H1 (cell line): ENCODE data around the gene ARHGEF4.

ENCODE experiments used
- CHD2 ChIP-seq: IDR thresholded peaks from 2 replicates; pipeline ENCODE4 v1.6.1; 2012; ENCODE audit warnings: low read length, improper control_type of control experiment
- EZH2 ChIP-seq: fragments of 200-600 bp; sonication (generic); IDR thresholded peaks from 2 replicates; pipeline ENCODE4 v1.7.1; 2012; ENCODE audit warnings: low read depth, mild to moderate bottlenecking, moderate library complexity, low read length, inconsistent platforms; ENCODE audit not compliant: severe bottlenecking
- GTF2F1 ChIP-seq: IDR thresholded peaks from 2 replicates; pipeline ENCODE4 v1.6.1; 2012; ENCODE audit warnings: low read depth, low read length, improper control_type of control experiment, borderline replicate concordance
- KDM5A ChIP-seq: fragments of 200-600 bp; IDR thresholded peaks from 2 replicates; pipeline ENCODE4 v1.7.1; 2012; ENCODE audit warnings: mild to moderate bottlenecking, low read length, inconsistent platforms, mixed read lengths
- PHF8 ChIP-seq: fragments of 200-600 bp; sonication (generic); conservative IDR thresholded peaks from 2 replicates; pipeline ENCODE4 v1.7.1; 2012; ENCODE audit warnings: low read depth, mild to moderate bottlenecking, inconsistent platforms, low read length, moderate library complexity
- RAD21 ChIP-seq, 2 experiments: IDR thresholded peaks in 1 of 2; conservative IDR thresholded peaks in 1 of 2; 2 replicates each; pipeline ENCODE4 v1.6.1; 2011; ENCODE audit warnings: low read depth in 2 of 2, low read length in 2 of 2, improper control_type of control experiment in 1 of 2, inconsistent platforms in 1 of 2, mild to moderate bottlenecking in 1 of 2, moderate library complexity in 1 of 2
- RFX5 ChIP-seq: IDR thresholded peaks from 2 replicates; pipeline ENCODE4 v1.6.1; 2011; ENCODE audit warnings: low read depth, low read length, improper control_type of control experiment, borderline replicate concordance
- SIN3A ChIP-seq, 2 experiments: IDR thresholded peaks in 1 of 2; conservative IDR thresholded peaks in 1 of 2; 2 replicates each; pipeline ENCODE4 v1.6.1; 2011 to 2012; ENCODE audit warnings: low read length in 2 of 2, improper control_type of control experiment in 1 of 2, low read depth in 1 of 2, mild to moderate bottlenecking in 1 of 2
- SIX5 ChIP-seq: IDR thresholded peaks from 2 replicates; pipeline ENCODE4 v1.6.1; 2011; ENCODE audit warnings: mild to moderate bottlenecking, low read depth, low read length
- YY1 ChIP-seq: IDR thresholded peaks from 2 replicates; pipeline ENCODE4 v1.6.1; 2011; ENCODE audit warnings: low read depth, mild to moderate bottlenecking, low read length
- TF ChIP-seq, protein P1 (sequence below), 3 experiments: IDR thresholded peaks; 1 replicate in 2 of 3; 2 replicates in 1 of 3; pipeline versions ENCODE4 v1.5.1 to v1.6.1; 2011; ENCODE audit warnings: low read length in 3 of 3, mild to moderate bottlenecking in 3 of 3, inconsistent platforms in 2 of 3, low read depth in 1 of 3, moderate library complexity in 1 of 3; ENCODE audit not compliant: insufficient read depth in 1 of 3; ENCODE audit errors: control extremely low read depth in 1 of 3

DNA sequence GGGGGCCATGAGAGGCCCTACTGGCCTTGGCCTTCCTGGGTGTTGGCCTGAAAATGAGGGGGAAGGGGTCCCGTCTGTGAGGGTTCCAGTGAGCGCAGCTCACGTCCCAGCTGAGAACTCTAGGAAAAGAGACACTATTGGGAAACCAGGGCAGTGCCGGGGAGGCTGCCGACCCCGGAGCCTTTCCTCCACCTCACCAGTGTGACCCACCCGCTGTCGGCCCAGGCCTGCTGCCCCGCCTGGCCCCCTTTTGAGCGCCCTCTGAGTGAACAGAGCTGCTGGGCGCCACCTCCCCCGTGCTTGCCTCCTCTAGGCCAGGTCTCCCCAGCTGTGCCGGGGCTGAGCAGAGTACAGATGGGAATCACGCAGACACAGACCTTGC lies 17.5 kb upstream of the ARHGEF4 start:
- TF ChIP-seq PHF8 = no peak
- TF ChIP-seq, protein P1, sequence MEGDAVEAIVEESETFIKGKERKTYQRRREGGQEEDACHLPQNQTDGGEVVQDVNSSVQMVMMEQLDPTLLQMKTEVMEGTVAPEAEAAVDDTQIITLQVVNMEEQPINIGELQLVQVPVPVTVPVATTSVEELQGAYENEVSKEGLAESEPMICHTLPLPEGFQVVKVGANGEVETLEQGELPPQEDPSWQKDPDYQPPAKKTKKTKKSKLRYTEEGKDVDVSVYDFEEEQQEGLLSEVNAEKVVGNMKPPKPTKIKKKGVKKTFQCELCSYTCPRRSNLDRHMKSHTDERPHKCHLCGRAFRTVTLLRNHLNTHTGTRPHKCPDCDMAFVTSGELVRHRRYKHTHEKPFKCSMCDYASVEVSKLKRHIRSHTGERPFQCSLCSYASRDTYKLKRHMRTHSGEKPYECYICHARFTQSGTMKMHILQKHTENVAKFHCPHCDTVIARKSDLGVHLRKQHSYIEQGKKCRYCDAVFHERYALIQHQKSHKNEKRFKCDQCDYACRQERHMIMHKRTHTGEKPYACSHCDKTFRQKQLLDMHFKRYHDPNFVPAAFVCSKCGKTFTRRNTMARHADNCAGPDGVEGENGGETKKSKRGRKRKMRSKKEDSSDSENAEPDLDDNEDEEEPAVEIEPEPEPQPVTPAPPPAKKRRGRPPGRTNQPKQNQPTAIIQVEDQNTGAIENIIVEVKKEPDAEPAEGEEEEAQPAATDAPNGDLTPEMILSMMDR (IDR thresholded peaks at IDR 0.05; ENCODE audit: control extremely low read depth in 1 of 3, insufficient read depth in 1 of 3, low read depth in 1 of 3, low read length in 3 of 3) = no peak
- no peak for TF ChIP-seq RFX5
- no peak for TF ChIP-seq YY1
- no peak for TF ChIP-seq CHD2
- no peak for TF ChIP-seq RAD21 (IDR thresholded peaks at IDR 0.05 in 1 of 2, conservative IDR thresholded peaks at IDR 0.05 in 1 of 2; ENCODE audit: low read depth in 2 of 2, low read length in 2 of 2)
- no peak for TF ChIP-seq GTF2F1
- no peak for TF ChIP-seq KDM5A
- TF ChIP-seq SIX5 = no peak
- TF ChIP-seq SIN3A (conservative IDR thresholded peaks at IDR 0.05 in 1 of 2, IDR thresholded peaks at IDR 0.05 in 1 of 2; ENCODE audit: low read depth in 1 of 2, low read length in 2 of 2) = no peak
- TF ChIP-seq EZH2 = no peak
